Measurements from ENCODE around the gene PLA2G6. TPM values are rescaled to one million over a fixed set of nuclear protein-coding genes. Genes with fewer than 3 reads are reported as not detected.

Gene PLA2G6
- polyA plus RNA-seq, 2 of the 4 experiments (the other 2 are of a cell fraction): 7.4 to 7.6 TPM

GRCh38 chr22:38069372-38070249 lies 112.0 kb downstream of the PLA2G6 start:
- no peak for TF ChIP-seq HOXA7 (CRISPR knock-in tag; IDR thresholded peaks at IDR 0.05)
- TF ChIP-seq EP300 (IDR thresholded peaks at IDR 0.05): no peak
- no peak for TF ChIP-seq EHMT2 (IDR thresholded peaks at IDR 0.05; ENCODE audit: low read depth)
- TF ChIP-seq SMC3 (IDR thresholded peaks at IDR 0.05): peak; percentile 46; the same call in 1 of the 3 replicates
- TF ChIP-seq MAZ (IDR thresholded peaks at IDR 0.05; ENCODE audit: borderline replicate concordance, low read depth, low read length): no peak
- no peak for TF ChIP-seq POLR2A (IDR thresholded peaks at IDR 0.05; ENCODE audit: low read length)
- TF ChIP-seq TP53 (CRISPR knock-in tag; IDR thresholded peaks at IDR 0.05): no peak
- TF ChIP-seq FOSB (CRISPR knock-in tag; IDR thresholded peaks at IDR 0.05): no peak
- no peak for TF ChIP-seq CBX8 (IDR thresholded peaks at IDR 0.05)
- TF ChIP-seq RNF2 (IDR thresholded peaks at IDR 0.05; ENCODE audit: borderline replicate concordance, low read depth): no peak
- no peak for TF ChIP-seq KDM1A (IDR thresholded peaks at IDR 0.05; ENCODE audit: low read depth)
- TF ChIP-seq CTCF (IDR thresholded peaks at IDR 0.05): peak; percentile 49
- no peak for TF ChIP-seq SREBF2 (IDR thresholded peaks at IDR 0.05)
- no peak for TF ChIP-seq CBX2 (IDR thresholded peaks at IDR 0.05; ENCODE audit: borderline replicate concordance, low read depth)
- TF ChIP-seq PBX3 (IDR thresholded peaks at IDR 0.05): no peak
- TF ChIP-seq RAD21 (conservative IDR thresholded peaks at IDR 0.05 in 1 of 2, IDR thresholded peaks at IDR 0.05 in 1 of 2): peak; percentile 66 to 67
- FAIRE-seq (no peak), ATAC-seq (peak; percentile 58 to 83; a peak in 4 of 6 replicates), DNase-seq (ENCODE audit: low read depth in 1 of 2, low spot score in 1 of 2) (peak in 1 of 2 experiments; percentile 45)
- Histone ChIP-seq H3K4me3 (no peak overlapping the region), H3K4me2 (no peak overlapping the region), H3K27ac (no peak overlapping the region), H3K9me3 (no peaks in the 10 kb centered on the region), H3K4me1 (no peaks in the 10 kb centered on the region)
- POLR2A ChIA-PET: no interaction called here
- CTCF ChIA-PET: interaction anchor here (0.6 to 4.0 kb wide), 20 partner anchors 8 to 663 kb away, joined by 3 to 23 read pairs (median 3); partner anchors contain the start of genes BAIAP2L2 and PICK1
- WGBS (ENCODE audit: missing lambda C conversion rate): 68% methylated on average over 21 of the region's 21 CpGs

GRCh38 chr22:38068641-38069371 lies 112.8 kb downstream of the PLA2G6 start:
- ATAC-seq (peak in 1 of 2 experiments; percentile 12; a peak in 2 of 6 replicates), FAIRE-seq (no peak), DNase-seq (ENCODE audit: low read depth in 1 of 2, low spot score in 1 of 2) (no peak)
- Histone ChIP-seq H3K9me3 (no peaks in the 10 kb centered on the region), H3K27ac (no peak overlapping the region), H3K4me3 (no peak overlapping the region), H3K4me2 (no peak overlapping the region), H3K4me1 (no peaks in the 10 kb centered on the region)
- ChIA-PET POLR2A (no interaction called here), CTCF (interaction anchor here (0.7 to 4.0 kb wide), 12 partner anchors 10 to 503 kb away, joined by 3 to 23 read pairs (median 7); partner anchors contain the start of genes BAIAP2L2 and PICK1)
- 90% methylated on average over 4 of the region's 13 CpGs for WGBS (ENCODE audit: missing lambda C conversion rate)
- TF ChIP-seq CHD4 (IDR thresholded peaks at IDR 0.05; ENCODE audit: borderline replicate concordance) (no peak), RFX5 (IDR thresholded peaks at IDR 0.05) (no peak), CBX8 (IDR thresholded peaks at IDR 0.05) (no peak), FOSB (CRISPR knock-in tag; IDR thresholded peaks at IDR 0.05) (no peak), NFE2L2 (conservative IDR thresholded peaks at IDR 0.05; ENCODE audit: low read length) (no peak), JUNB (IDR thresholded peaks at IDR 0.05) (no peak), MAZ (IDR thresholded peaks at IDR 0.05; ENCODE audit: borderline replicate concordance, low read depth, low read length) (no peak), HOXB5 (CRISPR knock-in tag; IDR thresholded peaks at IDR 0.05) (no peak), HEYL (CRISPR knock-in tag; IDR thresholded peaks at IDR 0.05) (no peak), HOXB13 (CRISPR knock-in tag; IDR thresholded peaks at IDR 0.05; ENCODE audit: low read depth) (no peak), RARB (CRISPR knock-in tag; IDR thresholded peaks at IDR 0.05) (no peak), ESRRA (IDR thresholded peaks at IDR 0.05; ENCODE audit: borderline replicate concordance, low read length) (no peak), HOXA7 (CRISPR knock-in tag; IDR thresholded peaks at IDR 0.05) (no peak), BHLHE40 (IDR thresholded peaks at IDR 0.05; ENCODE audit: low read depth, low read length) (no peak), SREBF2 (IDR thresholded peaks at IDR 0.05) (no peak), FOSL2 (IDR thresholded peaks at IDR 0.05) (no peak), FOSL2 (CRISPR knock-in tag; IDR thresholded peaks at IDR 0.05) (no peak), POLR2AphosphoS2 (conservative IDR thresholded peaks at IDR 0.05; ENCODE audit: low read length) (no peak), CEBPB (IDR thresholded peaks at IDR 0.05) (no peak)
- TF ChIP-seq, protein P1, sequence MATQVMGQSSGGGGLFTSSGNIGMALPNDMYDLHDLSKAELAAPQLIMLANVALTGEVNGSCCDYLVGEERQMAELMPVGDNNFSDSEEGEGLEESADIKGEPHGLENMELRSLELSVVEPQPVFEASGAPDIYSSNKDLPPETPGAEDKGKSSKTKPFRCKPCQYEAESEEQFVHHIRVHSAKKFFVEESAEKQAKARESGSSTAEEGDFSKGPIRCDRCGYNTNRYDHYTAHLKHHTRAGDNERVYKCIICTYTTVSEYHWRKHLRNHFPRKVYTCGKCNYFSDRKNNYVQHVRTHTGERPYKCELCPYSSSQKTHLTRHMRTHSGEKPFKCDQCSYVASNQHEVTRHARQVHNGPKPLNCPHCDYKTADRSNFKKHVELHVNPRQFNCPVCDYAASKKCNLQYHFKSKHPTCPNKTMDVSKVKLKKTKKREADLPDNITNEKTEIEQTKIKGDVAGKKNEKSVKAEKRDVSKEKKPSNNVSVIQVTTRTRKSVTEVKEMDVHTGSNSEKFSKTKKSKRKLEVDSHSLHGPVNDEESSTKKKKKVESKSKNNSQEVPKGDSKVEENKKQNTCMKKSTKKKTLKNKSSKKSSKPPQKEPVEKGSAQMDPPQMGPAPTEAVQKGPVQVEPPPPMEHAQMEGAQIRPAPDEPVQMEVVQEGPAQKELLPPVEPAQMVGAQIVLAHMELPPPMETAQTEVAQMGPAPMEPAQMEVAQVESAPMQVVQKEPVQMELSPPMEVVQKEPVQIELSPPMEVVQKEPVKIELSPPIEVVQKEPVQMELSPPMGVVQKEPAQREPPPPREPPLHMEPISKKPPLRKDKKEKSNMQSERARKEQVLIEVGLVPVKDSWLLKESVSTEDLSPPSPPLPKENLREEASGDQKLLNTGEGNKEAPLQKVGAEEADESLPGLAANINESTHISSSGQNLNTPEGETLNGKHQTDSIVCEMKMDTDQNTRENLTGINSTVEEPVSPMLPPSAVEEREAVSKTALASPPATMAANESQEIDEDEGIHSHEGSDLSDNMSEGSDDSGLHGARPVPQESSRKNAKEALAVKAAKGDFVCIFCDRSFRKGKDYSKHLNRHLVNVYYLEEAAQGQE (IDR thresholded peaks at IDR 0.05): no peak
